ENCODE measurements around the gene DOHH.
"Not testable (repeated sequence)": the region's sequence is repeated elsewhere in the genome, so short reads cannot be mapped to it uniquely, and the experiment has no call there.

Gene DOHH

DNA sequence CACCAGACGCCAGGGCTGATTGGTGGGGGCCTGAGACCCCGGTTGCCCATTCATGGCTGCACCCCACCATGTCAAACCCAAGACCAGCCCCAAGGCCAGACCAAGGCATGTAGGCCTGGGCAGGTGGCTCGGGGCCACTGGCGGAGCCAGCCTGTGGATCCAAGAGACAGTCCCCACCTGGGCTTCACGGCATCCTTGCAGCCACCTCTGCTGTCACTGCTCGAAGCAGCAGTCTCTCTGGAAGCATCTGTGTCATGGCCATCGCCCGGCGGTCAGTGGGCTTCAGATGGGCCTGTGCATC, 34.7 kb upstream of the DOHH start:
- DNase-seq (ENCODE audit: low read depth in 2 of 2, low spot score in 1 of 2) = no peak

DNA sequence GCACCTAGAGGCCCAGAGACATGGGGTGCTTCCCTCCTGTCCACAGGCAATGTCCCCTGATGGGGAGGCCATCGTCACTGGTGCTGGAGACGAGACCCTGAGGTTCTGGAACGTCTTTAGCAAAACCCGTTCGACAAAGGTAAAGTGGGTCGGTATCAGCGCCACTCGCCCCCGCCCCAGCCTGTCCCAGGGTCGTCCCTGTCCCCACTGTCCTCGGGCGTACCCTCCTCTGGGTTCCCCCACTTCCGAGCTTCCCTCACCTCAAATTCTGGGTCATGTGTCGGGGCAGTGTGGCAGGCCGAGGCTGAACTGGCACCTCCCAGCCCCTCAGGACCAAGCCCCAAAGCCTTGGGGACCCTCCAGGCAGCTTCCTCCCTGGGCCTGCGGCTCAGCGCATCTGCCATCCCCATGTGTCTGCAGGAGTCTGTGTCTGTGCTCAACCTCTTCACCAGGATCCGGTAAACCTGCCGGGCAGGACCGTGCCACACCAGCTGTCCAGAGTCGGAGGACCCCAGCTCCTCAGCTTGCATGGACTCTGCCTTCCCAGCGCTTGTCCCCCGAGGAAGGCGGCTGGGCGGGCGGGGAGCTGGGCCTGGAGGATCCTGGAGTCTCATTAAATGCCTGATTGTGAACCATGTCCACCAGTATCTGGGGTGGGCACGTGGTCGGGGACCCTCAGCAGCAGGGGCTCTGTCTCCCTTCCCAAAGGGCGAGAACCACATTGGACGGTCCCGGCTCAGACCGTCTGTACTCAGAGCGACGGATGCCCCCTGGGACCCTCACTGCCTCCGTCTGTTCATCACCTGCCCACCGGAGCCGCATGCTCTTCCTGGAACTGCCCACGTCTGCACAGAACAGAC, 34.1 kb upstream of the DOHH start:
- DNase-seq (ENCODE audit: low read depth in 2 of 2, low spot score in 1 of 2) = no peak

DNA sequence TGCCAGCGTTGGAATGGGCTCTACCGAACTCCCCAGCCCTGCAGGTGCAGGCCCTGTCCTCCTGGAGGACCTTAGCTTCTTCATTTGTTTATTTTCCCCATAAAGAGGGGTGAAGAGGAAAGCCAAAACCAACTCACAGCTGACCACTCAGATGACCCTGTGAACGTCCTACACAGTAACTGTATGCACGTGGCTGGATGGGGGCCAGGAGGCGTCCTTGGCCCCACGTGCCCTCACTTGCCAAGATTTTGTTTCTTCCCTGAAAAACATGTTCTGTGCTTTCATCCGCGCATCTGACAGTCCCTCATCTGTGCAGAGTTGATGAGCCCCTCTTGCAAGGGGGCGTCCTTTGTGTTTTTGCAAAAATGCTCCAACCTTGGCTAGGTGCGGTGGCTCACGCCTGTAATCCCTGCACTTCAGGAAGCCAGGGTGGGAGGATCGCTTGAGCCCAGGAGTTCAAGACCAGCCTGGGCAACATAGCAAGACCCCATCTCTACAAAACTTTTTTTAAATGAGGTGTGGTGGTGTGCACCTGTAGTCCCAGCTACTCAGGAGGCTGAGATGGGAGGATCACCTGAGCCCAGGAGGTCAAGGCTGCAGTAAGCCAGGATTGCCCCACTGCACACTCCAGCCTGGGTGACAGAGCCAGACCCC, 33.2 kb upstream of the DOHH start:
- no peak for DNase-seq (ENCODE audit: low read depth in 2 of 2, low spot score in 1 of 2)

DNA sequence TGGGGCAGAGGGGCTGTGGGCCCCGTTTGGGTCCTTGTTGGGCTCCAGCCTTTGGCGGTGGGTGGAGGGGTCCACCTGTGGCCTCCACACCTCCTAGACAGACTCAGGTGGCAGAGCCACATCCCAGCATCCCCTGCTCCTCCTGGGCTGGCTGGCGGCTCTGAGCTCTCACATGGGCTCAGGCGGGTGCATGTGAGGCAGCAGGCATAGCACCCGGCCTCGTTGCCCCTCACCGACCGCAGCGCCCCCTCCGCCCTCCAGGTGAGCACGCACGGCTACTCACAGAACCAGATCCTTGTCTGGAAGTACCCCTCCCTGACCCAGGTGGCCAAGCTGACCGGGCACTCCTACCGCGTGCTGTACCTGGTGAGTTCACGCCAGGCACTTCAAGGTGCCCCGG, 32.6 kb upstream of the DOHH start:
- no peak for DNase-seq (ENCODE audit: low read depth in 2 of 2, low spot score in 1 of 2)

DNA sequence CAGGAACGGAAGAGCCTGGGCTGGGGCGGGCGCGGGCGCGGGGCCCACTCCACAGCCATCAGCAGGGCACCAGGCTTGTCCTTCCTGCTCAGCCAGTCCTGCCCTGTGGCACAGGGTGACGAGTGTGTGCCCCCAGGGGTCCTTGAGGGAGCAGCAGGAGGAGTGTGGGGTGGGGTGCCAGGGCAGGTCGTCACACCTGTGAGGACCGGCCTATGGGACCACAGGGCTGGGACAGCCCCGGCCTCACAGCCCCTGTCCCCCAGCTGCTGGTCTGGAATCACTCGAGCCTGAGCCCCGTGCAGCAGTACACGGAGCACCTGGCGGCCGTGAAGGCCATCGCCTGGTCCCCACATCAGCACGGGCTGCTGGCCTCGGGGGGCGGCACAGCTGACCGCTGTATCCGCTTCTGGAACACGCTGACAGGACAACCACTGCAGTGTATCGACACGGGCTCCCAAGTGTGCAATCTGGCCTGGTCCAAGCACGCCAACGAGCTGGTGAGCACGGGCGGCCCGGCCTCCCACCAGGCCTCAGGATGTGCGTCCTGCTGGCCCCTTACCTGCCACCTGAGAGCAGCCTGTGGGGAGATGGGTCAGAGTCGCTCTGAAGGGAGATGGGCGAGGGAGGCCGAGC, 31.8 kb upstream of the DOHH start:
- DNase-seq (ENCODE audit: low read depth in 2 of 2, low spot score in 1 of 2) = no peak

DNA sequence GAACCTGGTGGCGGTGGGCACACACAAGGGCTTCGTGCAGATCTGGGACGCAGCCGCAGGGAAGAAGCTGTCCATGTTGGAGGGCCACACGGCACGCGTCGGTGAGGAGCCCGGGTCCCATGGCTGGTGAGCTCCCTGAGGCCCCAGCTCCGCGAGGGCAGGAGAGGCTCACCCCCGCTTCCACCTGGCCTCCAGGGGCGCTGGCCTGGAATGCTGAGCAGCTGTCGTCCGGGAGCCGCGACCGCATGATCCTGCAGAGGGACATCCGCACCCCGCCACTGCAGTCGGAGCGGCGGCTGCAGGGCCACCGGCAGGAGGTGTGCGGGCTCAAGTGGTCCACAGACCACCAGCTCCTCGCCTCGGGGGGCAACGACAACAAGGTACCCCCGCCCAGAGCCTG, 31.2 kb upstream of the DOHH start:
- no peak for DNase-seq (ENCODE audit: low read depth in 2 of 2, low spot score in 1 of 2)

DNA sequence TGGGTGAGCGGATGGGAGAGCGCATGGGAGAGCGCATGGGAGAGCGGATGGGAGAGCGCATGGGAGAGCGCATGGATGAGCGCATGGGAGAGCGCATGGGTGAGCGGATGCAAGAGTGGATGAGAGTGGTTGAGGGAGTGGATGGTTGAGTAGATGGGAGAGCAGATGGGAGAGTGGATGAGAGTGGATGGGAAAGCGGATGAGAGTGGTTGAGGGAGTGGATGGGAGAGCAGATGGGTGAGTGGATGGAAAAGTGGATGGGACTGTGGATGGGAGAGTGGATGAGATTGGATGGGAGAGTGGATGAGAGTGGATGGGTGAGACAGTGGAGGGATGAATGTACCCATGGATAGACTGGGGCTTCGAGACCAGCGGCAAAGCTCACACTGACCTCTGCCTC, 29.9 kb upstream of the DOHH start:
- no peak for DNase-seq (ENCODE audit: low read depth in 2 of 2, low spot score in 1 of 2)

DNA sequence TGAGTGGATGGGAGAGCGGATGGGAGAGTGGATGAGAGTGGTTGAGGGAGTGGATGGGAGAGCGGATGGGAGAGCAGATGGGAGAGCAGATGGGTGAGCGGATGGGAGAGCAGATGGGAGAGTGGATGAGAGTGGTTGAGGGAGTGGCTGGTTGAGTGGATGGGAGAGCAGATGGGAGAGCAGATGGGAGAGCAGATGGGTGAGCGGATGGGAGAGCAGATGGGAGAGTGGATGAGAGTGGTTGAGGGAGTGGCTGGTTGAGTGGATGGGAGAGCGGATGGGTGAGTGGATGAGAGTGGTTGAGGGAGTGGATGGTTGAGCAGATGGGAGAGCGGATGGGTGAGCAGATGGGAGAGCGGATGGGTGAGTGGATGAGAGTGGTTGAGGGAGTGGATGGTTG, 28.8 kb upstream of the DOHH start:
- not testable (repeated sequence) for DNase-seq (ENCODE audit: low read depth in 2 of 2, low spot score in 1 of 2)

DNA sequence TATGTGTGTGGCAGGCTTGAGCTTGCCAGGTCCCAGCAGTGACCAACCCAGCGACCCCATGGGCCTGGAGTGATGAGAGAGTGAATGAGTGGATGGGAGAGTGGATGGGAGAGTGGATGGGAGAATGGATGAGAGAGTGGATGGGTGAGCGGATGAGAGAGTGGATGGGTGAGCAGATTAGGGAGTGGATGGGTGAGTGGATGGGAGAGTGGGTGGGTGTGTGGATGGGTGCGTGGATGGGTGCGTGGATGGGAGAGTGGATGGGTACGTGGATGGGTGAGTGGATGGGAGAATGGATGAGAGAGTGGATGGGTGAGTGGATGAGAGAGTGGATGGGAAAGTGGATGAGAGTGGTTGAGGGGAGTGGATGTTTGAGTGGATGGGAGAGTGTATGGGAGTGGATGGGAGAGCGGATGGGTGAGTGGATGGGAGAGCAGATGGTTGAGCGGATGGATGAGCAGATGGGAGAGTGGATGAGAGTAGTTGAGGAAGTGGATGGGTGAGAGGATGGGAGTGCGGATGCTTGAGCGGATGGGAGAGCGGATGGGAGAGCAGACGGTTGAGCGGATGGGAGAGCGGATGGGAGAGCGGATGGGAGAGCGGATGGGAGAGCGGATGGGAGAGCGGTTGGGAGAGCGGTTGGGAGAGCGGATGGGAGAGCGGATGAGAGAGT, 28.2 kb upstream of the DOHH start:
- DNase-seq (ENCODE audit: low read depth in 2 of 2, low spot score in 1 of 2) = no peak

DNA sequence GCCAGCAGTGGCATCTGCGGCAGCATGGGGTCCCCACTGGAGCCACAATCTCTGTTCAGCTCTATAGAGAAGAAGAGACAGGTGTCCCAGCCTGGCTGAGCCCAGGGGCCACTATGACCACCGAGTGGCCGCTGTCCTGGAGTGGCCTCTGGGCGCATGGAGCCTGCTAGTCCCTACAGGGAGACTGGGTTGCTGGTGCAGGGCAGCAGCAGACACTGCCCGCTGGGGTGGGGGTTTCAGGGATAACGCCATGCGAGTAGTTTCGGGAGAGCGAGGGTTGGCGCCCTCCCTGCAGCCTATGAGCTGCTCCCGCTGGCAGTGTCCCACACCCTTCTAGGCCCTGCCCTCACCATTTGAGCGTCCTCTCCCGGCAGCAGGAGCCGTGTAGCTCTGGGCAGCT, 27.6 kb upstream of the DOHH start:
- no peak for DNase-seq (ENCODE audit: low read depth in 2 of 2, low spot score in 1 of 2)

DNA sequence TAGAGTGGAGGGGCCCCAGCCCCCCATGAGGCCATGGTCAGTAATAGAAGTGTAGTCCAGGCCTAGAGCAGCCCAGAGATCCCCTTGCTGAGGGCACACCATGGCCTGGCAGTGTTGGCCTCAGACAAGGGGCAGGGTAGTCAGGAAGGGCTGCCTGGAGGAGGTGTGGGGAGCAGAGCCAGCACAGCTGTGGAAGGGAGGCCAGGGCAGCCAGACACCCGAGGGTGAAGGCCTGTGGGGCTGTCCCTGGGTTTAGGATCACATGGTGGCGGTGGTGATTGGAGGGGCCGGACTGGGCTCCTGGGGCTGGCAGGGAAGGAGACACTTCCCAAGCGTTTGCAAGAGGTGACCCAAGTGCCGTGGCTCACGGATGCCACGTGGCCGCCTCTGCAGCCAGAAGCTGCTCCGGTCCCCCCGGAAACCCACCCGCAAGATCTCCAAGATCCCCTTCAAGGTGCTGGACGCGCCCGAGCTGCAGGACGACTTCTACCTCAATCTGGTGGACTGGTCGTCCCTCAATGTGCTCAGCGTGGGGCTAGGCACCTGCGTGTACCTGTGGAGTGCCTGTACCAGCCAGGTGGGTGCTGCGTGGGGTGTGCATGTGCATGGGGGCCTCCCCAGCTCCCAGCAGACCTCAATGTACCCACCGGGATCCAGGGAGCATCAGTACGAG, 26.9 kb upstream of the DOHH start:
- no peak for DNase-seq (ENCODE audit: low read depth in 2 of 2, low spot score in 1 of 2)

DNA sequence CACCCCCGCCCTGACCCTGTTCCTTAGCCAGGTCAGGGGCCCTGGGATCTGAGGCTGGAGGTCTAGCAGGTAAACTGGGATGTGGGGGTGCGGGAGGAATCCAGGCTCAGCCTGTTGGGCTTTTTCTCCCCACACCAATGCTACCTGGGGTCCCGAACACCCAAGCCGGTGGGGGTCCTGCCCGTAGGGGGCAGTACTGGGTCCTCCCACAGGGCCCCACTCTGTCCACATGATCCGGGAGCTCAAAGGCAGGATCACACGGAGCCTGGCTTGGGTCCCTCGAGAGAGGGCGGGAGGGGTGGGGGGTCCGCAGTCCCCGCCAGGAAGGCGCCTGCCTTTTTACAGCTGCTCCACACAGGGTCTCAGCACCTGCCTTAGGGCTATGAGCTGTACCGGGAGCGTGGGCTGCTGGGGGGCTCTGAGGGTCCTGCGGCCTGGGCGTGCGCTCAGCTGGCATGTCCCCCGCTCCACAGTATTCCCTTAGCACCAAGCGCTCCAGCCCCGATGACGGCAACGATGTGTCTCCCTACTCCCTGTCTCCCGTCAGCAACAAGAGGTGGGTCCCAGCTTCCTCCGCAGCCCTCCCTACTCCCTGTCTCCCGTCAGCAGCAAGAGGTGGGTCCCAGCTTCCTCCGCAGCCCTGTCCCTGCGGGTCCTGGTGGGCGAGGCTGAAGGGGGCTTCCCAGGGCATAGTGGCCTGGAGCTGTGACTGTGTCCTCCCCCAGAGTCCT, 26.2 kb upstream of the DOHH start:
- DNase-seq (ENCODE audit: low read depth in 2 of 2, low spot score in 1 of 2) = no peak

DNA sequence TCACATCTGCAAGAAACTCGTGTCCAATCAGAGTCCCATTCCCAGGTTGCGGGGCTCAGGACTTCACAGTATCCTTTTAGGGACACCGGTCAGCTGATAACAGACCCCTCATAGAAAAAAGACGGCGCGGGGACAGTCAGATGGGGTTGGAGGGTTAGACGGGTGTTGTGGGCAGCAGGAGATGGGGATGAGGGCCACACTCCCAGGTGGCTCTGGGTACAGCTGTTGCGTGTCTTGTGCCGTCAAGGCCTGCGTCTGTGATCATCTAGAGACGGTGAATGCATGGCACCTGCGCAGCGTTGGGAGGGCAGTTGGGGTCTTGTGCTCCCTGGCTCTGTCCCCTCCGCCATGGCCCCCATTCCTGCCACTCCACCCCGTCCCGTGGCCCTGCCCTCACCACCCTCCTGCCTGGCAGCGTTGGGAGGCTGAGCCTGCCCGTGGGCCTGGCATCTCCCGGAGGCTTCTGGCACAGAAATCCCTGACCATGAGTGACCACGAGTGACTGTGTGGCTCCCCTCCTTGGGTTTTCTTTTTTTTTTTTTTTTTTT, 24.5 kb upstream of the DOHH start:
- DNase-seq (ENCODE audit: low read depth in 2 of 2, low spot score in 1 of 2) = no peak

DNA sequence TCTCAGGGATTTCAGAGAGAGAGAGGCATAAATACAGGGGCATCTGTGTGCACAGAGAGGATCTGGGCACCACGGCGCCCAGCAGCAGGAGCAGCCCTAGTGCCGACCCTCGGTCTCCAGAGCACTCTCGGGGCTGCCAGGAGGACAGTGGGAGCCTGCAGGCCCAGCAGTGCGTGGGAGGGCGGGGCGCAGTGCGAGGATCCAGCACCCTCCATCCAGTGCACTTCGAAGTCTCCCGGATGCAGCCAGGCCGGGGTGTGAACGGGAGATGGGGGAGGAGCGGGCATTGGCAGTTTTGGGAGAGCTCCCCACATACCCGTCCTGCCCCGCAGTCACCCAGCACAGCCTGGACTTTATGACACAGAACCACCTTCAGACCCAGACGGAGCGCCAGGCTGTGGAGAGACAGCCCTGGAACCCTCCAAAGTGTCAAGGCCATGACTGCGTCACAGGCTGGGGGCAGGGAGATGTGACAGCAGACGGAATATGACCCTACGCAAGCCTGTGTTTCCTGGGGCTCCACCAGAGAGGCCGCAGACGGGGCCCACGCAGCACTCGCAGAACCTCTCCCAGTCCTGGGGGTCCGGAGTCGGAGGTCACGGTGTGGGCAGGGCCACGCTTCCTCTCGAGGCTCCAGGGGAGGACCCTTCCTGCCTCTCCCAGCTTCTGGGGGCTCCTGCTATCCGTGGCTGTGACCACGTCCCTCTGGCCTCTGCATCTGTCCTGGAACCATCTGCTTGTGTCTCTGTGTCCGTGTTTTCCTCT, 23.8 kb upstream of the DOHH start:
- DNase-seq (ENCODE audit: low read depth in 2 of 2, low spot score in 1 of 2) = no peak

DNA sequence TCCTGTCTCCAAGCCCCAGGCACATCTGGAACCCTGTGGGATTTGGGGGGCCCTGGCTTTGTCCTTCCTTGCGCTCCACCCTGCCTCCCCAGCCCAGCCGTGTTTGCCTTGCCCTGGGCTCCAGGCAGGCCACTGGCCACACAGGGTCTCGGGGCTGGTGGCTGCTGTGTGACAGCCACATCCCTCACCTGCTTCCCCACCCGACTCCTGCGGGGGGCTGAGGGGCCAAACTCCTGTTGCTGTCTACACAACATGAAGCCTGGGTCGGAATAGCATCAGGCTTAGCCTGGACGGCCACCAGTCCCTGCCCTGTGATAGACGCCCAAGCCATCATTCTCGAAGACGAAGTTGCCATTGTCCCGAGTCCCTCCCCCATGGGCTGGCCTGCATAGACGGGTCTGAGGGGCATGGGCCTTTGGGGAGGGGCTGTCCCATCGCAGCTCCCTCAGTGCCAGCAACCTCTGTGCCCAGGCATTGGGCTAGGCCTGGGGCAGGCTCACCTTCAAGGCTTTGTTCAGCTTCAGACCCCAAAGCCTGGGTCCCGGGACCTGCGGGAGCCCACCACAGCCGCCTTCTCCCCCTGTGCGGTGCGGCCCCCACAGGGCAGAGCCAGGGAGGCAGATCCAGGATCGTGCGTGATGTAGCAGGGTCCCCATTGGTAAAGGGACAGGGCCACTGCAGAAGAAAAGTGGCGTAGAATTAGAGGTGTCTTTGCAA, 23.0 kb upstream of the DOHH start:
- no peak for DNase-seq (ENCODE audit: low read depth in 2 of 2, low spot score in 1 of 2)

DNA sequence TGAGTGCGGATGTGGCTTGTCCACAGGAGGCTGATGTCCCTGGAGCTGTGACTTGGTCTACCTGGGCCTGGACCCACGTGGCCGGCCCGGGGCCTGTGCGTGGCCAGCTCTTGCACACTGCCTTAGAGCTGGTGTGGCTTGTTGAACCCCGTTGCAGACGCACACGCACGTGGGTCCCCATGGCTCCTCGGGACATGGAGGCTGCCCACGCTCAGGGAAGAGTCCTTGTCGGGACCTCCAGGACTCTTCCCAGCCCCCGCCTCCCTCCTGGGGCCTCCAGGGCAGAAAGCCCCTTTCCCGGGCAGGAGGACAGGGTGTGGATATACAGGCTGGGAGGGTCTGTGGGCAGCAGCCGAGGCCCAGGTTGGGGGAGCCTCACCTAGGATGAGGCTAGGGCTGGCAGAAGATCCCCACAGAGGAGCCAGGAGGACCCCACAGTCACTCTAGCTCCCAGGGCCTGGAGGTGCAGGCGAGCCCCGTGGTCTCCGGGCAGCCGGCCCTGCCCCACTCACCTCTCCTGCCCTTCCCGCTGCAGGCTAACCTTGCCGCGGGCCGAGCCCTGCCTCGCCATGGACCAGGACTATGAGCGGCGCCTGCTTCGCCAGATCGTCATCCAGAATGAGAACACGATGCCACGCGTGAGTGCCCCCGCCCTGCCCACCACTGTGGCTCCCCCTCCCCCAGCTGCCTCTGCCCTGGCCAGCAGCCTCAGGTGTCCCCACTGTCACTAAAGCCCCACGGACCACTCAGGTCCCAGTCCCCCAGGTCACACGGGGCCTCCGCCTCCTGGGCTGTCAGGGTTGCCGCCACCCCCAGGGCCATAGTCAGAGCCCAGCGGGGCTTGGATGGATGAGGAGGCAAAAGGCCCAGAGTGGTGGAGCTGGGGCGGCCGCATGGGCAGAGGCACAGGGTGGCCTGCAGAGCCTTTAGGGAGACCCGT, 22.2 kb upstream of the DOHH start:
- no peak for DNase-seq (ENCODE audit: low read depth in 2 of 2, low spot score in 1 of 2)

DNA sequence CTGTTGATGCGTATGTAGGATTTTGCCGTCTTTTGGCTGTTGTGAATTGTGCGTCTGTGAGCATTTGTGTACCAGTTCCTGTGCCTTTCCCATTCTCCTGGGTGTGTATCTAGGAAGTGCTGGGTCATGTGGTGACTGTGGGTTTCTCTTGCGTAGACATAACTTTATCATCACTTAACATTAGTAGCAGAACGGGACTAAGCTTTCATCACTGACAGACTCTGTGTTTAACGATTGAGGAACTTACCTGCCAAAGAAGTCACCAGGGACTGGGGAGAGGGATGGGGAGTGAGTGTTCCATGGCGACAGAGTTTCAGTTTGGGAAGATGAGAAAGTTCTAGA, 20.6 kb upstream of the DOHH start:
- no peak for DNase-seq (ENCODE audit: low read depth in 2 of 2, low spot score in 1 of 2)
